Subcutaneous adipose tissue (tissue), 4 donors: Measurements from ENCODE around the gene CGB7. TPM values are rescaled to one million over a fixed set of nuclear protein-coding genes. Genes with fewer than 3 reads are reported as not detected.

Experiments
- CTCF ChIP-seq: fragments of 450-650 bp; IDR thresholded peaks from one replicate; pipeline ENCODE4 v1.5.1; 2016; ENCODE audit warnings: low read depth, mild to moderate bottlenecking, control low read depth, antibody characterized with exemption, moderate library complexity
- total RNA-seq, 4 donors: library from RNA; depleted of rRNA; stranded (reverse); fragments of >200 nt; gene quantifications; one replicate each; pipeline ENCODE4 v1.1.0, GENCODE V29; 2016

The CGB7 gene
- total RNA-seq, 4 donors from 2014 or later, result 1.3 TPM; not detected in 3

- no peak for TF ChIP-seq CTCF
These were observed 27.7 kb upstream of the CGB7 start, which contains the start of gene SNRNP70 for GRCh38 chr19:49085020-49085867. SNRNP70 (plus strand) TSS chr19:49085451; CDS start chr19:49086415, 964 bp downstream.

GRCh38 chr19:49084206-49085019, 26.9 kb upstream of the CGB7 start:
- TF ChIP-seq CTCF, result no peak

GRCh38 chr19:49081273-49081672, 23.7 kb upstream of the CGB7 start:
- no peak for TF ChIP-seq CTCF

- no peak for TF ChIP-seq CTCF
These were observed 22.8 kb upstream of the CGB7 start for GRCh38 chr19:49080392-49080791.

- no peak for TF ChIP-seq CTCF
These were observed 16.2 kb upstream of the CGB7 start for GRCh38 chr19:49073514-49074378.

GRCh38 chr19:49071860-49072547, 14.5 kb upstream of the CGB7 start:
- TF ChIP-seq CTCF, result no peak
